ENCODE measurements around the gene CHST15.

GRCh38 chr10:124060148-124060720, 33.2 kb downstream of the CHST15 start:
- TF ChIP-seq CTCF (conservative IDR thresholded peaks at IDR 0.05) (no peak), ZFX (IDR thresholded peaks at IDR 0.05) (no peak)
